ENCODE measurements around the gene PLAU.

DNA sequence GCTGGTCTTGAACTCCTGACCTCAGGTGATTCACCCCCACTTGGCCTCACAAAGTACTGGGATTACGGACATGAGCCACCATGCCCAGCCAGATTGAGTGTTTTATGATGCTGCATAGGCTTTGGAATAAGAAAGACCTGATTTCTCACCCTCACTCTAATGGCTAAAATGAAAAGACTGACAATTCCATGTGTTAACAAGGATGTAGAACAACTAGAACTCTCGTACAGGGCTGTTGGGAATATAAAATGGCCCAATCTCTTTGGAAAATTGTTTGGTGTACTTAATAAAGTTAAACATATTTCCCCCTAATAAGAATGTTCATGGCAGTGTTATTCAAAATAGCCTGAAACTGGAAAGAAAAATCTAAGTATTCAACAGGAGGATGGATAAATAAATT, 43.8 kb downstream of the PLAU start:
- TF ChIP-seq, protein P1, sequence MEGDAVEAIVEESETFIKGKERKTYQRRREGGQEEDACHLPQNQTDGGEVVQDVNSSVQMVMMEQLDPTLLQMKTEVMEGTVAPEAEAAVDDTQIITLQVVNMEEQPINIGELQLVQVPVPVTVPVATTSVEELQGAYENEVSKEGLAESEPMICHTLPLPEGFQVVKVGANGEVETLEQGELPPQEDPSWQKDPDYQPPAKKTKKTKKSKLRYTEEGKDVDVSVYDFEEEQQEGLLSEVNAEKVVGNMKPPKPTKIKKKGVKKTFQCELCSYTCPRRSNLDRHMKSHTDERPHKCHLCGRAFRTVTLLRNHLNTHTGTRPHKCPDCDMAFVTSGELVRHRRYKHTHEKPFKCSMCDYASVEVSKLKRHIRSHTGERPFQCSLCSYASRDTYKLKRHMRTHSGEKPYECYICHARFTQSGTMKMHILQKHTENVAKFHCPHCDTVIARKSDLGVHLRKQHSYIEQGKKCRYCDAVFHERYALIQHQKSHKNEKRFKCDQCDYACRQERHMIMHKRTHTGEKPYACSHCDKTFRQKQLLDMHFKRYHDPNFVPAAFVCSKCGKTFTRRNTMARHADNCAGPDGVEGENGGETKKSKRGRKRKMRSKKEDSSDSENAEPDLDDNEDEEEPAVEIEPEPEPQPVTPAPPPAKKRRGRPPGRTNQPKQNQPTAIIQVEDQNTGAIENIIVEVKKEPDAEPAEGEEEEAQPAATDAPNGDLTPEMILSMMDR (IDR thresholded peaks at IDR 0.05; ENCODE audit: low read length), result no peak
- no peak for TF ChIP-seq EZH2 (IDR thresholded peaks at IDR 0.05; ENCODE audit: borderline replicate concordance, low read length)

Data from OCI-LY1 (cell line).